ENCODE measurements around the gene AIFM3.

GRCh38 chr22:20948450-20948849, 18.6 kb upstream of the AIFM3 start:
- TF ChIP-seq POLR2A (IDR thresholded peaks at IDR 0.05) (no peak), CTCF (IDR thresholded peaks at IDR 0.05) (no peak)

All from lower leg skin (tissue), 3 donors.